GM19395 (cell line): ENCODE data around the gene ATN1.

Source experiments
- ATAC-seq: cut with Tn5 transposase; IDR thresholded peaks from one replicate; pipeline ENCODE4 v1.9.1; 2021; ENCODE audit warnings: mild to moderate bottlenecking, moderate library complexity; ENCODE audit not compliant: unreplicated experiment

Gene ATN1

DNA sequence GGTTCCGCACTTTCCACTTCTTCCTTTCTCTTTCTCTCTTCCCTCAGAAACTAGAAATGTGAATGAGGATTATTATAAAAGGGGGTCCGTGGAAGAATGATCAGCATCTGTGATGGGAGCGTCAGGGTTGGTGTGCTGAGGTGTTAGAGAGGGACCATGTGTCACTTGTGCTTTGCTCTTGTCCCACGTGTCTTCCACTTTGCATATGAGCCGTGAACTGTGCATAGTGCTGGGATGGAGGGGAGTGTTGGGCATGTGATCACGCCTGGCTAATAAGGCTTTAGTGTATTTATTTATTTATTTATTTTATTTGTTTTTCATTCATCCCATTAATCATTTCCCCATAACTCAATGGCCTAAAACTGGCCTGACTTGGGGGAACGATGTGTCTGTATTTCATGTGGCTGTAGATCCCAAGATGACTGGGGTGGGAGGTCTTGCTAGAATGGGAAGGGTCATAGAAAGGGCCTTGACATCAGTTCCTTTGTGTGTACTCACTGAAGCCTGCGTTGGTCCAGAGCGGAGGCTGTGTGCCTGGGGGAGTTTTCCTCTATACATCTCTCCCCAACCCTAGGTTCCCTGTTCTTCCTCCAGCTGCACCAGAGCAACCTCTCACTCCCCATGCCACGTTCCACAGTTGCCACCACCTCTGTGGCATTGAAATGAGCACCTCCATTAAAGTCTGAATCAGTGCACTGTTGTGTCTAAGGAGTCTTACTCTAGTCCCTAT lies 4.6 kb upstream of the ATN1 start:
- no peak for ATAC-seq

DNA sequence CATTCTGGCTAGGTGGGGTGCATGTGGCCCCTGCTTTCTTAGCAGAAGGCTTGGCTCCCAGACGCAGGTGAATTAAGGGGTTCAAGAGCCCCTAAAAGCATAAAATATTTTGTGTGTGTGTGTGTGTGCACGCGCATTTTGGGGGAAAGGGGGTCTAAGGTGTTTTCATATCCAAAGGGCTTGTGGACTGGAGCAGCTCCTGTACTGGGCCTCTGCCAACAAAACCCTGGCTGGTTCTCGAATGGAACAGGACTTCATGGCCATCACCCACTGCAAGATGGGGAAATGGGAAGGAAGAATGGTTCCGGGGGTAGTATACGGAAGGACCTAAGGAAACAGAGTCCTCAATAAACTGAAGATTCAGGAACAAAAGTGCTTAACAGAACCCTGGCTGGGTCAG lies 3.9 kb upstream of the ATN1 start:
- ATAC-seq = no peak

DNA sequence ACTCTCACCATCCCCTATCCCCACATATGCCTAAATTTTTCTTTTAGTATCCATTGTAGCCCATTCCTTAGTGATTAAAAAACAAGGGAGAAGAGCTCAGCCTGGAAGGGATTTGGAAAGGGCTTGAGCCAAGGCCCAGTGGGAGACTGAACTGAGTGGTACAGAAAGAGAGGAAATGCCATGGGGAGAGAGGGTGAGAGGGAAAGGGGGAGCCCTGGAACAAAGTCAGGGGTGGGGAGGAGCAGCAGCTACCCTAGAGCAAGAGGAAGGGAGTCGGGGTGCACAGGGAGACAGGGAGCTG lies 2.6 kb upstream of the ATN1 start:
- ATAC-seq = no peak

DNA sequence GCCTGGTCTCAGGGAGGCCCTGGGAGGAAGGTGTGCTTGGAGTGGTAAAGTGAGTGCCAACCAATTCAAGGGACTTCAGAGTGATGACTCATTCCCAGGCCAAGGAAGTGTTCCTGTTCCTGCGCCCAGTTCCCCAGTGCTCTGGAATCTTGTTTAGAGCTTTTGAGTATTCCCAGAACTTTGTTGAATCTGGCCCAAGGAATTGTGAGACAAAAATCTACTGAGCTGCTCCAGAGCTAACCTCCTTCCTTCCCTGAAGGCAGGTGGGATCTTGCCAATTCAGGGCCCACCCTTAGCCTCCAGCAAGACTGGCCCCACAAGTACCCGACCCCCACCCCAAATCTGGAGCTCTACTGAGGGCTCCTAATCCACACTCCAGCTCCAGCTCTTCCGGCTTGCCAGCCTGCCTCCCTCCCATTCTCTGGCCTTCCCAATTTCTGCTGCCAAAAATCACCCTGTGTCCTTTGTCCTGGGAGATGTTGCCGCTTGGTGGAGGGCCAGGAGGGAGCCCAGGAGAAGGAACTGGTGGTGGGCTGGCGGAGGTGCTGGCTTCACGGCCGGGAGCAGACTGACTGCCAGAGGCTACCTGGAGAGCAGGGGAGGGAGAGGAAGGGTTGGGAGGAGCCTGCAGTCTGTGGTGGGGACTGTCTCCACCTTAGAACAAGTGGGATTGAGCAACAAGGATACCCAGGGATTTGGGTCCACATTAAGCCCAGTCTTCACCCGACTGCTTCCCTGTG lies 2.0 kb upstream of the ATN1 start:
- no peak for ATAC-seq

DNA sequence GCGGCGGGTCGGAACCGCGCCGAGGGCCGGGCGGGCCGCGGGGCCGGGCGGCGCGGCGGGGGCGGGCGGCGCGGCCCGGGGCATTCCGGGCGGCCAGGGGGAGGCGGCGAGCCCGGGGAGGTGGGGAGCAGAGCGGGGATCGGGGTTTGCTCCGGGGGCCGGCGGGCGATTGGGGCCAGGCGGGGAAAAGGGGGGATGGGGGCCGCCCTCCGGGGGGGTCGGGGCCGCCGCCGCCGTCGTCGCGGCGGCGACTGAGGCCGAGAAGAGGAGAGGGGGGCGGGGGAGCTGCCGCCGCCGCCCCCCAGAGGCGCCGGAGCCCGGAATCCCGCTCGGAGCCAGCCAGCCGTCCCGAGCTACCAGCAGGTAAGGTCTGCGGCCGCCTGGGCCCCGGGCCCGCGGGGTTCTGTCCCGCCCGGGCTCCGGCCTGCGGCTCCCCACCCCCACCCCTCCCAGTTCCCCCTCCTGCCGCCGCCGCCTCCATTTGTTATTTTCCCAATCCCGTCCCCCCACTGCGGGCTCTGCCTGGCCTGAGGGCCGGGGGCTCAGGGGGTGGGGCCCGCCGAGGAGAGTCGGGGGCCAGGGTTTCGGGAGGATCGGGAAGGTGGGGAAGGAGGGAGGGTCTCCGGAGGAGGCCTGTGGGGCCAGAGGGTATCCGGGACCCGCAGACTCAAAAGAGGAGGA lies 403 bp downstream of the ATN1 start:
- ATAC-seq = no peak

DNA sequence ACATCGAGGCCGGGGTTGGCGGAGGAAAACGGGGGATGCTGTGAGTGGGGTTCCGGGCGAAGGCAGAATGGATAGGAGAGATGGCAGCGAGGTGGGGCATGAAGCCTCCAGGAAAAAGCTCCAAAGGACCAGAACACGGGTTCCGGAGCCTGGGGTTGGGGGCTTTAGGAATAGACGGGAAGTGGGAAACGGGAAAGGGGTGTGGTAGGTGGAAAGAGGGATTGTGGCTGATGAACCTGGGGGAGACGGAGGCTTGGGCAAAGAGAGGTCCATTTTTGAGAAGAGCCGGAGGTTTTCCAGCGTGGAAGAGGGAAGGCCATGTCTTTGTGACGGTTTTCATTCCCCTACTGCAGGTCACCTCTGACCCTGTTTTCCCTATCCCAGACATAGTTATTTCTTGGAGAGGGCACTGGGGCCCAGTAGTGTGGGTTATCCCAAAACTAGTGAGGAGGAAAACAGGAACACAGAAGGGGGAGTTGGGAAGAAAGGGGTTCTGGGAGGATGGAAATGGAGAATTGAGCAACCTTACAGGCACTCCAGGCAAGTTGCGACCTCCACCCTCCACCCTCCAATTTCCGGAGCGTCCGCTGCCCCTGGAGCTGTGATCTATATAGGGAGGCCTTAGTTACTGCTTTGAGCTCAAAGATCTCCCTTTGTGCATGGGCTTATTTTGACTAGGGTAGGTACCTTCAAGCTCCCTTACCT lies 1.1 kb downstream of the ATN1 start:
- ATAC-seq = no peak

- ATAC-seq = no peak
These were observed 2.0 kb downstream of the ATN1 start for GRCh38 chr12:6929466-6930452.

- ATAC-seq = no peak
These were observed 5.0 kb downstream of the ATN1 start for GRCh38 chr12:6932766-6933165.

- no peak for ATAC-seq
These were observed 6.4 kb downstream of the ATN1 start for GRCh38 chr12:6934110-6934509.

DNA sequence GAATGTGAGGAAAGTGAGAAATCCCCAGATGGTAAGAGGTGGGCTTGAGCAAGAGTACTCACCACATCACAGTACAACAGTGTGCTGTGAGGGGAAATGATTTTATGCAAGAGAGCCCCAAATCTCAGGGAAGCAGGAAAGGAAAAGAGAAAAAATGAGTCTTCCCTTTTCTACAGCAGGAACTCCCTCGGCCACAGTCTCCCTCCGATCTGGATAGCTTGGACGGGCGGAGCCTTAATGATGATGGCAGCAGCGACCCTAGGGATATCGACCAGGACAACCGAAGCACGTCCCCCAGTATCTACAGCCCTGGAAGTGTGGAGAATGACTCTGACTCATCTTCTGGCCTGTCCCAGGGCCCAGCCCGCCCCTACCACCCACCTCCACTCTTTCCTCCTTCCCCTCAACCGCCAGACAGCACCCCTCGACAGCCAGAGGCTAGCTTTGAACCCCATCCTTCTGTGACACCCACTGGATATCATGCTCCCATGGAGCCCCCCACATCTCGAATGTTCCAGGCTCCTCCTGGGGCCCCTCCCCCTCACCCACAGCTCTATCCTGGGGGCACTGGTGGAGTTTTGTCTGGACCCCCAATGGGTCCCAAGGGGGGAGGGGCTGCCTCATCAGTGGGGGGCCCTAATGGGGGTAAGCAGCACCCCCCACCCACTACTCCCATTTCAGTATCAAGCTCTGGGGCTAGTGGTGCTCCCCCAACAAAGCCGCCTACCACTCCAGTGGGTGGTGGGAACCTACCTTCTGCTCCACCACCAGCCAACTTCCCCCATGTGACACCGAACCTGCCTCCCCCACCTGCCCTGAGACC lies 7.8 kb downstream of the ATN1 start:
- ATAC-seq = no peak

GRCh38 chr12:6936194-6936635 lies 8.5 kb downstream of the ATN1 start:
- no peak for ATAC-seq

GRCh38 chr12:6936636-6937480 lies 9.1 kb downstream of the ATN1 start:
- ATAC-seq = peak; percentile 2

DNA sequence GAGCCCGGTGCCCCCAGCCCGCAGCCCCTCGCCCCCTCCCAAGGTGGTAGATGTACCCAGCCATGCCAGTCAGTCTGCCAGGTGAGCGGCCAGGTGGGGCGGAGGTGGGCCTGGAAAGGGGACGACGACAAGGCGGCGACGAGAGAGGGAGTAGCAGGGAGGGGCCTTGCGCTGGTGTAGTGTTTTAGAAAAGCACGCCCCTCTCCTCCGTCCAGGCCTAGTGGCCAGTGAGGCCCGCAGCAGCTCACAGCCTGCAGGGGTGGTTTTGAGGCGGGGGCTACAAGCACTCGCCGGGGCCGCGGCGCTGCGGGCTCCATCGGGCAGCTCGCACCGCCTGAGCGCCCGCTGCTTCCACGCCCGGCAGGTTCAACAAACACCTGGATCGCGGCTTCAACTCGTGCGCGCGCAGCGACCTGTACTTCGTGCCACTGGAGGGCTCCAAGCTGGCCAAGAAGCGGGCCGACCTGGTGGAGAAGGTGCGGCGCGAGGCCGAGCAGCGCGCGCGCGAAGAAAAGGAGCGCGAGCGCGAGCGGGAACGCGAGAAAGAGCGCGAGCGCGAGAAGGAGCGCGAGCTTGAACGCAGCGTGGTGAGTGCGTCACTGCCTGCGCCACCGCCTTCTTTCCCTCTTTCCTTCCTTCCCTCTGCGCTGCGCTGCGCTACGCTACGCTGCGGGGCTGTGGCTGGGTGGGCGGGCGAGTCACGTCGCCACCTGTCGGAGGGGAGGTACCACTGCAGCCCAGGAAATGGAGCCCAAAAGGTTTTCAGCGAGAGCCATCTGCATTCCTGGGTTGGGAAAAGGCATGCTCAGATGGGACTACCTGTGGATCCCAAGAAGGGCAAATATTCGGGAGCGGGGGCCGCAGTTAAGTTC lies 10.0 kb downstream of the ATN1 start:
- peak; percentile 87 for ATAC-seq

DNA sequence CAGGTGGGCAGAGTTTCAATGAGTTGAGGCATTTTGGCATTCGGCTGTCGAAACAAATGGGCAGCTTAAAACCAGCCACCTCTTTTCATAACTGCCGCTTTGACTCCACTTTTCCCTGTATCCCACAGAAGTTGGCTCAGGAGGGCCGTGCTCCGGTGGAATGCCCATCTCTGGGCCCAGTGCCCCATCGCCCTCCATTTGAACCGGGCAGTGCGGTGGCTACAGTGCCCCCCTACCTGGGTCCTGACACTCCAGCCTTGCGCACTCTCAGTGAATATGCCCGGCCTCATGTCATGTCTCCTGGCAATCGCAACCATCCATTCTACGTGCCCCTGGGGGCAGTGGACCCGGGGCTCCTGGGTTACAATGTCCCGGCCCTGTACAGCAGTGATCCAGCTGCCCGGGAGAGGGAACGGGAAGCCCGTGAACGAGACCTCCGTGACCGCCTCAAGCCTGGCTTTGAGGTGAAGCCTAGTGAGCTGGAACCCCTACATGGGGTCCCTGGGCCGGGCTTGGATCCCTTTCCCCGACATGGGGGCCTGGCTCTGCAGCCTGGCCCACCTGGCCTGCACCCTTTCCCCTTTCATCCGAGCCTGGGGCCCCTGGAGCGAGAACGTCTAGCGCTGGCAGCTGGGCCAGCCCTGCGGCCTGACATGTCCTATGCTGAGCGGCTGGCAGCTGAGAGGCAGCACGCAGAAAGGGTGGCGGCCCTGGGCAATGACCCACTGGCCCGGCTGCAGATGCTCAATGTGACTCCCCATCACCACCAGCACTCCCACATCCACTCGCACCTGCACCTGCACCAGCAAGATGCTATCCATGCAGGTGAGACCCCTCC lies 10.8 kb downstream of the ATN1 start:
- ATAC-seq = no peak

- ATAC-seq = no peak
These were observed 11.4 kb downstream of the ATN1 start for GRCh38 chr12:6939191-6939540.

- no peak for ATAC-seq
These were observed 13.5 kb downstream of the ATN1 start for GRCh38 chr12:6941267-6941666.

DNA sequence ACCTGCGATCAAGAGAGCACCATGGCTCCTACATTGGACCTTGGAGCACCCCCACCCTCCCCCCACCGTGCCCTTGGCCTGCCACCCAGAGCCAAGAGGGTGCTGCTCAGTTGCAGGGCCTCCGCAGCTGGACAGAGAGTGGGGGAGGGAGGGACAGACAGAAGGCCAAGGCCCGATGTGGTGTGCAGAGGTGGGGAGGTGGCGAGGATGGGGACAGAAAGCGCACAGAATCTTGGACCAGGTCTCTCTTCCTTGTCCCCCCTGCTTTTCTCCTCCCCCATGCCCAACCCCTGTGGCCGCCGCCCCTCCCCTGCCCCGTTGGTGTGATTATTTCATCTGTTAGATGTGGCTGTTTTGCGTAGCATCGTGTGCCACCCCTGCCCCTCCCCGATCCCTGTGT lies 14.0 kb downstream of the ATN1 start:
- ATAC-seq = no peak
